Measurements from ENCODE around the gene CLRN3. TPM values are rescaled to one million over a fixed set of nuclear protein-coding genes. Genes with fewer than 3 reads are reported as not detected.

Gene CLRN3, protein sequence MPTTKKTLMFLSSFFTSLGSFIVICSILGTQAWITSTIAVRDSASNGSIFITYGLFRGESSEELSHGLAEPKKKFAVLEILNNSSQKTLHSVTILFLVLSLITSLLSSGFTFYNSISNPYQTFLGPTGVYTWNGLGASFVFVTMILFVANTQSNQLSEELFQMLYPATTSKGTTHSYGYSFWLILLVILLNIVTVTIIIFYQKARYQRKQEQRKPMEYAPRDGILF
- total RNA-seq, result not detected

DNA sequence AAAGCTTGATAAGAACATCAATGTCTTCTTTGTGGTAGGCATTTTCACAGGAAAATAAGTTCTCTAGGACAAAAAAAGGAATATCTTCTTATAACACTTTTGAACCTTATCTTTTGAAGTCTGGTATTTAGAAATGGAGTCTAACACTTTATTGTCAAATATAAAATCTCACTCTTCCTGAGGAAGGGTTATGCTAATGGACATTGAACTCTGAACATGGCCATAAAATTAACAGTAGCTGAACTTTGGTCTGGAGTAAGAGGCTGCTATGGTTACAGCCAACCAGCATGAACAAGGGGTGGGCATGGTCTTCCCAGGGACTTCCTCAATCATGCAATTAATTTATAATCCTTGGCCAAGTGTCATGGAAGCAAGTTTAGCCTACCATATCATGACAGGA, at the start of gene CLRN3:
TSS of gene CLRN3 (minus strand) at position 199 of the 400 bp plus-strand sequence. CDS start at position 42, 157 bp downstream.

DNA sequence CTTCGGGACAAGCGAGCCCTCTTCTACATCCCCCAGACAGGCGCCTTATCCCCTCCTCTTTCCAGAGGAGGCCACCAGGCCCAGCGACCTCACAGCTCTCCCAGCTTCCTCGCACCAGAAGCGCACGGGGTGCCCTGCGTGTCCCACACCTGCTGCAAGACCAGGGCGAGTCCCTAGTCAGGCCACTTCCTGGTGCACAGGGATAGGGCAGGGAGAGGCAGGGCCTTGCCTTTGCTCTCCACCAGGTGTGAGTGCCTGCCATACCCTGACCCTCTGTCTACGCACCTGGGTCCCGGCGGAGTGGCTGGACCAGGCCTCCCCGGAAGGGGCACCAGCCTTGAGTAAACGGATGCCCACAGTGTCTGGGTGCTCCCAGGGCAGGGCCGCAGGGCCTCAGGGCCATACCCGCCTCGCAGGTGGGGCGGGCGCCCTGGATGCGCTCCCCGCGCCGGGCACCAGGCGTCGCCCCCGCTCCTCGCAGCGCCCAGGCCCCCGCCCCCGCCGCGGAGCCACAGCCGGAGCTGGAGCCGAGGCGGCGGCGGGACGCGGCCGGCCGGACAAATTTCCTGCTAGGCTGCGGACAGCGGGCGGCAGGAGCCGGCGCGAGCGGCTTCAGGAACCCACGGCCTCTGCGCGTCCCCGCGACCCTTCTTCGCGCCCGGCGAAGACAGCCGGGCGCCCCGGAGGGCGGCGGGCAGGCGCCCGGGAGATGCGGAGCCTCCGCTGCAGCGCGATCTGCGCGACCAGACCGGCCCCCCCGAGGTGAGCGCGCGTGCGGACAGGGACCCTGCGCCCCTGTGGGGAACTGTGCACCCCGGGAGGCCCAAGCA, 14.0 kb upstream of the CLRN3 start, which contains the start of gene PTPRE:
TSS of gene PTPRE (plus strand) at position 556 of the 830 bp plus-strand sequence. CDS start 133,779 bp downstream, outside the sequence.

Other genes starting within 250 kb of the CLRN3 start
- gene FOXI2, start 155.8 kb downstream of the CLRN3 start, total RNA-seq, result not detected
- 12.6 TPM for gene PTPRE, start 14.2 kb upstream of the CLRN3 start, total RNA-seq
- gene MKI67, start 233.5 kb upstream of the CLRN3 start, total RNA-seq, result 16.4 TPM

All from camera-type eye (tissue), 1 donor.